CD14-positive monocyte (primary cell): ENCODE data around the gene ITPR2. TPM values are rescaled to one million over a fixed set of nuclear protein-coding genes. Genes with fewer than 3 reads are reported as not detected.

Experiments
- DNase-seq, 3 donors: peaks; one replicate each; pipeline ENCODE4 v3.0.0-alpha.2; 2011 to 2022
- H2AFZ ChIP-seq: 2 replicates; pipeline ENCODE4 v1.6.0; 2012; ENCODE audit warnings: mild to moderate bottlenecking, low read depth, low read length, inconsistent platforms; ENCODE audit not compliant: insufficient read depth, poor library complexity, severe bottlenecking
- H3K27ac ChIP-seq, 2 donors: 1 replicate in 1 of 2; 2 replicates in 1 of 2; pipeline ENCODE4 v1.5.1; 2012 to 2013; ENCODE audit warnings: low read length in 2 of 2, control low read depth in 1 of 2, inconsistent platforms in 1 of 2, low read depth in 1 of 2, mild to moderate bottlenecking in 1 of 2
- H3K27me3 ChIP-seq, 2 donors: one replicate each; pipeline versions ENCODE4 v1.6.0 to v1.6.1; 2011 to 2013; ENCODE audit warnings: low read length in 2 of 2; ENCODE audit not compliant: control insufficient read depth in 2 of 2, insufficient read depth in 2 of 2
- H3K36me3 ChIP-seq, 2 donors: replicated peaks in 1 of 2; 1 replicate in 1 of 2; 2 replicates in 1 of 2; pipeline versions ENCODE4 v1.5.1 to v1.6.1; 2012 to 2013; ENCODE audit warnings: low read length in 2 of 2, control low read depth in 1 of 2, inconsistent platforms in 1 of 2, mild to moderate bottlenecking in 1 of 2; ENCODE audit not compliant: insufficient read depth in 2 of 2, control insufficient read depth in 1 of 2
- H3K4me1 ChIP-seq, 2 donors: 1 replicate in 1 of 2; 2 replicates in 1 of 2; pipeline versions ENCODE4 v1.5.1 to v1.6.1; 2012 to 2013; ENCODE audit warnings: low read length in 2 of 2, control low read depth in 1 of 2, inconsistent platforms in 1 of 2, mild to moderate bottlenecking in 1 of 2, moderate library complexity in 1 of 2; ENCODE audit not compliant: insufficient read depth in 2 of 2, control insufficient read depth in 1 of 2
- H3K4me2 ChIP-seq: replicated peaks from 2 replicates; pipeline ENCODE3; 2012; ENCODE audit warnings: low read length, moderate library complexity, mild to moderate bottlenecking; ENCODE audit not compliant: poor library complexity, severe bottlenecking; ENCODE audit errors: extremely low read depth
- H3K4me3 ChIP-seq, 3 experiments: fragments of 200-600 bp in 1 of 3; sonication (generic) in 1 of 3; replicated peaks in 1 of 3; 1 replicate in 2 of 3; 2 replicates in 1 of 3; pipeline ENCODE4 v1.5.1; 2011 to 2013; ENCODE audit warnings: low read length in 3 of 3, mild to moderate bottlenecking in 3 of 3, control low read depth in 2 of 3, low read depth in 2 of 3, inconsistent platforms in 1 of 3, moderate library complexity in 1 of 3
- H3K79me2 ChIP-seq: 2 replicates; pipeline ENCODE4 v1.6.0; 2012; ENCODE audit warnings: mild to moderate bottlenecking, control low read depth, inconsistent platforms, low read length, moderate library complexity; ENCODE audit not compliant: insufficient read depth
- H3K9ac ChIP-seq: 2 replicates; pipeline ENCODE4 v1.6.0; 2017; ENCODE audit warnings: low read length, mild to moderate bottlenecking; ENCODE audit not compliant: insufficient read depth, poor library complexity, severe bottlenecking
- H3K9me3 ChIP-seq, 2 donors: replicated peaks in 1 of 2; 1 replicate in 1 of 2; 2 replicates in 1 of 2; pipeline versions ENCODE4 v1.5.1 to v1.6.1; 2012 to 2013; ENCODE audit warnings: low read length in 2 of 2, control low read depth in 1 of 2; ENCODE audit not compliant: control insufficient read depth in 1 of 2, insufficient read depth in 1 of 2
- H4K20me1 ChIP-seq: 2 replicates; pipeline ENCODE4 v1.6.0; 2012; ENCODE audit warnings: mild to moderate bottlenecking, low read length, control low read depth, moderate library complexity; ENCODE audit not compliant: insufficient read depth
- H3K27ac Mint-ChIP-seq, 7 donors: one replicate each; pipeline ENCODE4 v1.8.0; 2020; ENCODE audit warnings: mild to moderate bottlenecking in 7 of 7, mixed read lengths in 7 of 7, moderate library complexity in 6 of 7, inconsistent platforms in 2 of 7
- H3K27me3 Mint-ChIP-seq, 3 donors: one replicate each; pipeline ENCODE4 v1.8.0; 2021 to 2022; ENCODE audit warnings: low read depth in 3 of 3, mild to moderate bottlenecking in 3 of 3, mixed read lengths in 3 of 3, moderate library complexity in 3 of 3, inconsistent platforms in 1 of 3
- H3K36me3 Mint-ChIP-seq, 2 donors: one replicate each; pipeline ENCODE4 v1.8.0; 2020; ENCODE audit warnings: mixed read lengths in 2 of 2, inconsistent platforms in 1 of 2, mild to moderate bottlenecking in 1 of 2
- H3K4me1 Mint-ChIP-seq: one replicate; pipeline ENCODE4 v1.8.0; 2020; ENCODE audit warnings: mild to moderate bottlenecking, mixed read lengths
- H3K4me3 Mint-ChIP-seq, 2 donors: one replicate each; pipeline ENCODE4 v1.8.0; 2020; ENCODE audit warnings: mild to moderate bottlenecking in 2 of 2, mixed read lengths in 2 of 2, moderate library complexity in 1 of 2
- H3K9me3 Mint-ChIP-seq, 7 donors: one replicate each; pipeline ENCODE4 v1.8.0; 2020 to 2022; ENCODE audit warnings: mixed read lengths in 7 of 7, mild to moderate bottlenecking in 6 of 7, moderate library complexity in 6 of 7, inconsistent platforms in 2 of 7
- WGBS: methylation state at CpG from one replicate; pipeline ENCODE4 v1.1.5; 2013; ENCODE audit warnings: missing lambda C conversion rate; ENCODE audit not compliant: insufficient coverage; 5-methylcytosine and 5-hydroxymethylcytosine counted together
- intact Hi-C, 2 donors: fragments of 100-400 bp; cut with micrococcal nuclease; formaldehyde crosslinking; loops; one replicate each; pipeline versions ENCODE4 v1.15.0 to v1.15.1; 2023
- polyA plus RNA-seq, 3 donors: library from polyadenylated mRNA; depleted of rRNA in 1 of 3; unstranded in 2 of 3; stranded (reverse) in 1 of 3; fragments of 300-500 nt in 2 of 3; fragments of >200 nt in 1 of 3; fragmentation: Illumina TruSeq in 2 of 3; gene quantifications; 1 replicate in 2 of 3; 2 replicates in 1 of 3; pipeline ENCODE4 v1.2.3, GENCODE V29; 2012 to 2021
- TF ChIP-seq, protein P1 (sequence below): fragments of 200-600 bp; IDR thresholded peaks from one replicate; pipeline ENCODE4 v1.8.0; 2022; ENCODE audit warnings: antibody characterized with exemption, mild to moderate bottlenecking

ITPR2 gene
- polyA plus RNA-seq, 3 donors = 2.7 to 6.4 (median 5.7) TPM

DNA sequence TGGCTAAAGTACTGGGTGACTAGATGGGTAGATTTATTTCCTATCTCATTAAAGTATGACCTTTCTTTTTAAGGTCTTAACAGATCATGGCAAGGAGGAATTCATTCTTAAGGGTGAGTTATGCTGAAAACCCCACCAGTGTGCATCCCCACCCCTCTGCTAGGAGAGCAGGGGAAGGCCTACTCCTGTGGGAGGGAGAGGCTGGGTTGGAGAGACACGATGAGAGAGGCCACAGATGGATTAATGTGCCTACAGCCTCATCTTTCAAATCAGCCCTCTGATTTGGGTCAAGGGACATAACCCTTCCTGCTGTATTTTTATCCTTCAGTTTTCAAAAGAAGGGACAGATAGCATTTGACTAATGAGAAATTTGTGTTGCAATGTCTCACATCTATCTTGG is 452.1 kb downstream of the ITPR2 start:
- Histone ChIP-seq H4K20me1 (no peaks in the 10 kb centered on the region), H3K27me3 (no peaks in the 10 kb centered on the region), H3K9ac (no peak overlapping the region), H3K4me3 (no peak overlapping the region), H3K27ac (no peak overlapping the region), H3K9me3 (no peaks in the 10 kb centered on the region), H3K4me1 (peaks cover 3 to 9% of the 10 kb centered on the region in 2 donors), H3K36me3 (peaks cover 0 to 15% of the 10 kb centered on the region in 2 donors), H3K79me2 (no peaks in the 10 kb centered on the region), H3K4me2 (no peak overlapping the region), H2AFZ (no peak overlapping the region)
- Mint-ChIP-seq H3K27me3 (no peaks in the 10 kb centered on the region), H3K27ac (no peak overlapping the region), H3K9me3 (peaks cover 2 to 10% (median 5%) of the 10 kb centered on the region in 7 donors), H3K4me3 (no peak overlapping the region), H3K4me1 (peaks cover 11% of the 10 kb centered on the region), H3K36me3 (peaks cover 22 to 35% of the 10 kb centered on the region in 2 donors)
- no CpG with 5 or more reads among the region's 1 CpG for WGBS
- intact Hi-C loops = no loop called here
- no peak for DNase-seq
- TF ChIP-seq, protein P1, sequence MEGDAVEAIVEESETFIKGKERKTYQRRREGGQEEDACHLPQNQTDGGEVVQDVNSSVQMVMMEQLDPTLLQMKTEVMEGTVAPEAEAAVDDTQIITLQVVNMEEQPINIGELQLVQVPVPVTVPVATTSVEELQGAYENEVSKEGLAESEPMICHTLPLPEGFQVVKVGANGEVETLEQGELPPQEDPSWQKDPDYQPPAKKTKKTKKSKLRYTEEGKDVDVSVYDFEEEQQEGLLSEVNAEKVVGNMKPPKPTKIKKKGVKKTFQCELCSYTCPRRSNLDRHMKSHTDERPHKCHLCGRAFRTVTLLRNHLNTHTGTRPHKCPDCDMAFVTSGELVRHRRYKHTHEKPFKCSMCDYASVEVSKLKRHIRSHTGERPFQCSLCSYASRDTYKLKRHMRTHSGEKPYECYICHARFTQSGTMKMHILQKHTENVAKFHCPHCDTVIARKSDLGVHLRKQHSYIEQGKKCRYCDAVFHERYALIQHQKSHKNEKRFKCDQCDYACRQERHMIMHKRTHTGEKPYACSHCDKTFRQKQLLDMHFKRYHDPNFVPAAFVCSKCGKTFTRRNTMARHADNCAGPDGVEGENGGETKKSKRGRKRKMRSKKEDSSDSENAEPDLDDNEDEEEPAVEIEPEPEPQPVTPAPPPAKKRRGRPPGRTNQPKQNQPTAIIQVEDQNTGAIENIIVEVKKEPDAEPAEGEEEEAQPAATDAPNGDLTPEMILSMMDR = no peak

GRCh38 chr12:26379777-26380467 is 453.1 kb downstream of the ITPR2 start:
- Histone ChIP-seq H3K79me2 (no peaks in the 10 kb centered on the region), H3K9me3 (no peaks in the 10 kb centered on the region), H3K9ac (no peak overlapping the region), H3K36me3 (peaks cover 0 to 8% of the 10 kb centered on the region in 2 donors), H3K27me3 (no peaks in the 10 kb centered on the region), H3K4me1 (peaks cover 3 to 9% of the 10 kb centered on the region in 2 donors), H3K4me2 (no peak overlapping the region), H4K20me1 (no peaks in the 10 kb centered on the region), H3K4me3 (no peak overlapping the region), H3K27ac (no peak overlapping the region), H2AFZ (no peak overlapping the region)
- DNase-seq = no peak
- Mint-ChIP-seq H3K4me1 (peaks cover 11% of the 10 kb centered on the region), H3K4me3 (no peak overlapping the region), H3K9me3 (peaks cover 2 to 10% (median 5%) of the 10 kb centered on the region in 7 donors), H3K36me3 (peaks cover 16 to 26% of the 10 kb centered on the region in 2 donors), H3K27me3 (no peaks in the 10 kb centered on the region), H3K27ac (no peak overlapping the region)
- WGBS = 88% methylated on average over 1 of the region's 2 CpGs
- TF ChIP-seq, protein P1 = no peak
- intact Hi-C loops = no loop called here
